Mesenchymal stem cell (in vitro differentiated cells and primary cell): ENCODE measurements around the gene NSFL1C.

Experiments used
- DNase-seq: peaks from one replicate; pipeline ENCODE4 v3.0.0-alpha.2; 2013
- H2AFZ ChIP-seq: one replicate; pipeline ENCODE4 v1.6.1; 2013; ENCODE audit warnings: low read depth, mild to moderate bottlenecking, control low read depth, inconsistent platforms, low read length, moderate library complexity
- H2AK5ac ChIP-seq: 2 replicates; pipeline ENCODE4 v1.6.1; 2013; ENCODE audit warnings: low read length, moderate library complexity, mild to moderate bottlenecking, inconsistent platforms; ENCODE audit not compliant: severe bottlenecking
- H2BK120ac ChIP-seq: one replicate; pipeline ENCODE4 v1.6.1; 2013; ENCODE audit warnings: low read depth, mild to moderate bottlenecking, inconsistent platforms, low read length, moderate library complexity
- H2BK12ac ChIP-seq, 2 experiments: one replicate each; pipeline ENCODE4 v1.6.1; 2013; ENCODE audit warnings: inconsistent platforms in 2 of 2, low read length in 2 of 2, mild to moderate bottlenecking in 2 of 2, moderate library complexity in 2 of 2, control low read depth in 1 of 2
- H2BK15ac ChIP-seq: one replicate; pipeline ENCODE4 v1.6.1; 2013; ENCODE audit warnings: mild to moderate bottlenecking, low read depth, inconsistent platforms; ENCODE audit not compliant: poor library complexity, severe bottlenecking
- H2BK5ac ChIP-seq: 2 replicates; pipeline ENCODE4 v1.6.1; 2013; ENCODE audit warnings: low read depth, mild to moderate bottlenecking, low read length, control low read depth, inconsistent platforms; ENCODE audit not compliant: poor library complexity, severe bottlenecking
- H3K14ac ChIP-seq, 2 experiments: one replicate each; pipeline ENCODE4 v1.6.1; 2013; ENCODE audit warnings: inconsistent platforms in 2 of 2, low read length in 2 of 2, control low read depth in 1 of 2, mild to moderate bottlenecking in 1 of 2, moderate library complexity in 1 of 2
- H3K18ac ChIP-seq, 2 experiments: one replicate each; pipeline ENCODE4 v1.6.1; 2013; ENCODE audit warnings: inconsistent platforms in 2 of 2, low read length in 2 of 2, control low read depth in 1 of 2, low read depth in 1 of 2, mild to moderate bottlenecking in 1 of 2
- H3K23ac ChIP-seq, 2 experiments: one replicate each; pipeline ENCODE4 v1.6.1; 2013; ENCODE audit warnings: inconsistent platforms in 2 of 2, low read length in 2 of 2, mild to moderate bottlenecking in 2 of 2, moderate library complexity in 2 of 2, control low read depth in 1 of 2
- H3K27ac ChIP-seq: 2 replicates; pipeline ENCODE4 v1.5.1; 2013; ENCODE audit warnings: mild to moderate bottlenecking, moderate library complexity, low read length, control low read depth, inconsistent platforms; ENCODE audit not compliant: poor library complexity, severe bottlenecking
- H3K27me3 ChIP-seq, 2 experiments: 2 replicates each; pipeline versions ENCODE4 v1.6.1 to v1.7.0; 2013; ENCODE audit warnings: low read length in 2 of 2, mild to moderate bottlenecking in 2 of 2, moderate library complexity in 2 of 2, control low read depth in 1 of 2, inconsistent platforms in 1 of 2; ENCODE audit not compliant: control insufficient read depth in 1 of 2, insufficient read depth in 1 of 2
- H3K36me3 ChIP-seq, 2 experiments: 2 replicates each; pipeline versions ENCODE4 v1.6.1 to v1.7.0; 2013; ENCODE audit warnings: low read length in 2 of 2, control low read depth in 1 of 2, inconsistent platforms in 1 of 2, low read depth in 1 of 2, mild to moderate bottlenecking in 1 of 2; ENCODE audit not compliant: insufficient read depth in 2 of 2, control insufficient read depth in 1 of 2
- H3K4ac ChIP-seq, 2 experiments: one replicate each; pipeline ENCODE4 v1.6.1; 2013; ENCODE audit warnings: inconsistent platforms in 2 of 2, low read length in 2 of 2, mild to moderate bottlenecking in 2 of 2, moderate library complexity in 2 of 2, control low read depth in 1 of 2, low read depth in 1 of 2
- H3K4me1 ChIP-seq: 2 replicates; pipeline ENCODE4 v1.6.1; 2013; ENCODE audit warnings: low read depth, low read length, control low read depth; ENCODE audit not compliant: control insufficient read depth, insufficient read depth
- H3K4me2 ChIP-seq: 2 replicates; pipeline ENCODE4 v1.6.1; 2013; ENCODE audit warnings: low read length, mild to moderate bottlenecking, inconsistent platforms; ENCODE audit not compliant: poor library complexity, severe bottlenecking
- H3K4me3 ChIP-seq, 2 experiments: 2 replicates each; pipeline versions ENCODE4 v1.5.1 to v1.7.0; 2013; ENCODE audit warnings: low read length in 2 of 2, mild to moderate bottlenecking in 2 of 2, control low read depth in 1 of 2, low read depth in 1 of 2; ENCODE audit not compliant: insufficient read depth in 1 of 2
- H3K79me1 ChIP-seq: replicated peaks from 2 replicates; pipeline ENCODE4 v1.6.1; 2013; ENCODE audit warnings: mild to moderate bottlenecking, control low read depth, low read length, inconsistent platforms; ENCODE audit not compliant: poor library complexity, severe bottlenecking
- H3K9ac ChIP-seq: 2 replicates; pipeline ENCODE4 v1.7.0; 2013; ENCODE audit warnings: mild to moderate bottlenecking, low read length, moderate library complexity
- H3K9me3 ChIP-seq: 2 replicates; pipeline ENCODE4 v1.7.0; 2013; ENCODE audit warnings: mild to moderate bottlenecking, low read length; ENCODE audit not compliant: control insufficient read depth
- H4K8ac ChIP-seq: one replicate; pipeline ENCODE4 v1.6.1; 2013; ENCODE audit warnings: inconsistent platforms, mild to moderate bottlenecking, low read length, moderate library complexity
- H4K91ac ChIP-seq: one replicate; pipeline ENCODE4 v1.6.1; 2013; ENCODE audit warnings: mild to moderate bottlenecking, low read length, inconsistent platforms
- WGBS: methylation state at CpG from one replicate; pipeline ENCODE4 v1.1.7; 2013; ENCODE audit warnings: mixed read lengths; 5-methylcytosine and 5-hydroxymethylcytosine counted together

NSFL1C gene

DNA sequence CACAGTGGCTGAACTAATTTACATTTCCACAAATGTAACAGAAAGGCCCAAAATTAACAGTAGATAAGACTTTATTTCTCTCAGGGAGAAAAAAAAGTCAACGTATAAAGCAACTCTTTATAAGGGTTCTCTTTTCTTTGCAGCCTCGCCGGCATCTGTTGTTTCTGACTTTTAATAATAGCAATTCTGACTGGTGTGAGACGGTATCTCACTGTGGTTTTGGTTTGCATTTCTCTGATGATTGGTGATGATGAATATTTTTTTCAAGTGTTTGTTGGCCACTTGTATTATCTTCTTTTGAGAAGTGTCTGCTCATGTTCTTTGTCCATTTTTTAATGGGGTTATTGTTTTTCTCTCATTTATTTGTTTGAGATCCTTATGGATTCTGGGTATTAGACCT is 46.6 kb downstream of the NSFL1C start:
- WGBS: 85% methylated on average over 4 of the region's 4 CpGs
- H3K36me3 ChIP-seq: no peaks in the 10 kb centered on the region
- no peak overlapping the region for H2BK12ac ChIP-seq
- no peak overlapping the region for H3K4ac ChIP-seq
- no peak overlapping the region for H2BK5ac ChIP-seq
- H3K18ac ChIP-seq: no peak overlapping the region
- no peak overlapping the region for H2AK5ac ChIP-seq
- no peak overlapping the region for H3K4me2 ChIP-seq
- H3K9ac ChIP-seq: no peak overlapping the region
- peaks cover 17% of the 10 kb centered on the region for H3K9me3 ChIP-seq
- H3K14ac ChIP-seq: no peak overlapping the region
- no peaks in the 10 kb centered on the region for H3K27me3 ChIP-seq
- H3K23ac ChIP-seq: no peak overlapping the region
- H2BK120ac ChIP-seq: no peak overlapping the region
- DNase-seq: peak; percentile 27
- no peak overlapping the region for H3K4me3 ChIP-seq
- no peak overlapping the region for H2AFZ ChIP-seq
- no peak overlapping the region for H3K27ac ChIP-seq
- no peaks in the 10 kb centered on the region for H3K79me1 ChIP-seq
- no peak overlapping the region for H4K91ac ChIP-seq
- no peak overlapping the region for H2BK15ac ChIP-seq
- peaks cover 16% of the 10 kb centered on the region for H3K4me1 ChIP-seq
- H4K8ac ChIP-seq: no peak overlapping the region

DNA sequence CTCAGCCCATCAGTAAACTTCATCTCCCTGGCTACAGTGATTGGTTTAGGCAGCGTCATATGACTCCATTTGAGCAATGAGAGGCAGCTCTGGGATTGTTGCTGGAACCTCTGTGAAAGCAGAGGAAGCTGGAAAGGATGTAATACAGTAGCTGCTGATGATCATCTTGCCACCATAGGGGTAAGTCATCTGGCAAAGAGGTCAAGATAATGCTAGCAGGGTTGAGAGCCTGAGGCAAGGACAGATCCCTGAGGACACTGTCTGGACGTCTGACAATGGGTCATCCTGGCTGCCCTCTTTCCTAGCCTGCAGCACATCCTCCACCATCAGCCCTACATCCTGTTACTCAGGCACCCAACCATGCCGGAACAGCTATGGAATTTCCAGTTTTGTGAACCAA is 48.3 kb downstream of the NSFL1C start:
- Histone ChIP-seq H3K79me1 (no peaks in the 10 kb centered on the region), H4K8ac (peak overlapping the region; percentile 19)
- WGBS: 36% methylated on average over 3 of the region's 3 CpGs

DNA sequence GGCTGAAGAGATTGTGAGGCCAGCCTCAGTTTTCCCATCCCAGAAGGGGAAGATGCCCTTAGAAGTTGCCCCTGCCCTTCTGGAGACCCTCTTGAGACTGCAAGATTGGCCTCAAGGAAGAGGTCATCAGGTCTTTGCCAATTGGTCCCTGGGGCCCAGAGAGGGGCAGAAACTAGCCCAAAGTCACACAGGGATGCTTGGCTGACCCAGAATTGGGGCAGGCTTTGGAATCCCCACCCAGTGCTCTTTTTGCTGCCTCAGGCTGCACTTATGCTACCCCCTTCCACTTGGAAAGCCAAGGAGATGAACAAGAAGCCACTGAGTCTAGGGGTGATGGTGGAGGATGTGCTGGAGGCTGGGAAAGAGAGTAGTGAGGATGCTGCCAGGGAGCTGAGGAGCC is 48.9 kb downstream of the NSFL1C start:
- H3K9ac ChIP-seq: no peak overlapping the region
- no peak overlapping the region for H2BK120ac ChIP-seq
- peak overlapping the region; percentile 5 to 15 for H3K4ac ChIP-seq
- H4K8ac ChIP-seq: peak overlapping the region; percentile 20
- no peak overlapping the region for H3K23ac ChIP-seq
- no peak overlapping the region for H3K4me3 ChIP-seq
- no peak for DNase-seq
- no peak overlapping the region for H3K4me2 ChIP-seq
- no peaks in the 10 kb centered on the region for H3K27me3 ChIP-seq
- peak overlapping the region; percentile 48 to 57 for H2BK12ac ChIP-seq
- no peak overlapping the region for H2BK5ac ChIP-seq
- no peak overlapping the region for H2AFZ ChIP-seq
- peaks cover 16% of the 10 kb centered on the region for H3K4me1 ChIP-seq
- H4K91ac ChIP-seq: peak overlapping the region; percentile 53
- no peak overlapping the region for H2AK5ac ChIP-seq
- peaks cover 17% of the 10 kb centered on the region for H3K9me3 ChIP-seq
- H2BK15ac ChIP-seq: peak overlapping the region; percentile 63
- H3K18ac ChIP-seq: peak overlapping the region; percentile 25 to 40
- H3K36me3 ChIP-seq: no peaks in the 10 kb centered on the region
- H3K14ac ChIP-seq: no peak overlapping the region
- no peak overlapping the region for H3K27ac ChIP-seq
- no peaks in the 10 kb centered on the region for H3K79me1 ChIP-seq

More for the DNA sequence above, 48.3 kb downstream of the NSFL1C start:
- Histone ChIP-seq H3K4me3 (no peak overlapping the region), H3K27ac (peak overlapping the region; percentile 11), H3K9me3 (peaks cover 17% of the 10 kb centered on the region), H2BK120ac (no peak overlapping the region), H3K4ac (no peak overlapping the region), H2BK12ac (no peak overlapping the region), H2BK5ac (no peak overlapping the region), H3K4me1 (peaks cover 16% of the 10 kb centered on the region), H3K14ac (no peak overlapping the region), H3K18ac (peak overlapping the region; percentile 18 to 49), H3K23ac (no peak overlapping the region), H4K91ac (peak overlapping the region; percentile 66), H2AK5ac (no peak overlapping the region), H3K9ac (no peak overlapping the region), H2BK15ac (no peak overlapping the region), H3K36me3 (no peaks in the 10 kb centered on the region), H2AFZ (peak overlapping the region; percentile 42), H3K27me3 (no peaks in the 10 kb centered on the region), H3K4me2 (no peak overlapping the region)
- peak; percentile 82 for DNase-seq

DNA sequence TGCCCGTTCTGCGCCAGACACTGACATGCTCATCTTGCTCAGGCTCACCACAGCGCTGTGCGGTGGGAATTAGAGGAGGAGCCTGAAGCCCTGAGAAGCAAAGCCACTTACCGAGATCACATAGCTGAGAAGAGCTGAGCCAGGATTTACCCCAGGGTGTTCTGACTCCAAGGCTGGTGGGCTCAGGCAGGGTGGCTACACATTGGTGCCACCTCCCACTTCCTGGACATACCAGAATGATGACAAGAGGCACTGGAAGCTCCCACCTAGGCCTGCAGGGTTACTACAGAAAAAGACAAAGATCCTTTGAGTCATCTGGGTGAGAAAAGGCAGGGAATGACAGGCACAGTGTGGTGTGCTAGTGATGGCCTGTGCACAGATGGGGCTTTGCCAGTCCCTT is 49.4 kb downstream of the NSFL1C start:
- peaks cover 16% of the 10 kb centered on the region for H3K4me1 ChIP-seq
- no peaks in the 10 kb centered on the region for H3K36me3 ChIP-seq
- 54% methylated on average over 5 of the region's 5 CpGs for WGBS
- peaks cover 17% of the 10 kb centered on the region for H3K9me3 ChIP-seq
- no peak overlapping the region for H3K9ac ChIP-seq
- H3K4me3 ChIP-seq: no peak overlapping the region
- peak overlapping the region; percentile 36 for H4K91ac ChIP-seq
- no peak overlapping the region for H2BK120ac ChIP-seq
- no peak overlapping the region for H2BK5ac ChIP-seq
- no peaks in the 10 kb centered on the region for H3K79me1 ChIP-seq
- no peak overlapping the region for H2AFZ ChIP-seq
- no peak overlapping the region for H3K4me2 ChIP-seq
- peak overlapping the region; percentile 5 to 15 for H3K4ac ChIP-seq
- no peak overlapping the region for H2AK5ac ChIP-seq
- no peak overlapping the region for H3K23ac ChIP-seq
- peak overlapping the region; percentile 0 for H3K27ac ChIP-seq
- peak overlapping the region; percentile 25 to 40 for H3K18ac ChIP-seq
- H2BK12ac ChIP-seq: peak overlapping the region; percentile 57 to 67
- H4K8ac ChIP-seq: peak overlapping the region; percentile 20
- H3K27me3 ChIP-seq: no peaks in the 10 kb centered on the region
- DNase-seq: peak; percentile 91
- H2BK15ac ChIP-seq: no peak overlapping the region
- no peak overlapping the region for H3K14ac ChIP-seq
